Measurements from ENCODE around the gene FAM20C.

FAM20C gene

DNA sequence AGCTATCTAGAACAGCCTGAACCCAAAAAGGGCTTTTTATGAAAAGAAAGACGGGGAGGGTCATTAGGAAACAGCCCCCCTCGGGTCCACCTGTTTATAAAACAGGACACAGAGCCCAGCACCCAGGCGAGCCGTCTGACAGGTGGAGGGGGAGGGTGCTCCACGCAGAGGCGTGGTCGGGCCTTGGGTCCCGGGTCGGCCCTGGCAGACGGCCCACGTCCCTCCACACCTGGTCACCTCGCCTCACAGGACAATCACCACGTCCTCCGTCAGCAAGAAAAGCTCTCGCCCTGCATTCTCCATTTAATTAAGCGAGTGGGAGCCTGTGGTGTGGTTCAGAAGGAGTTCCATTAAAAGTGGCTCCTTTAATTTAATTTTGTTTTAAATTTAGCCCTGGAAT lies 55.3 kb downstream of the FAM20C start:
- DNase-seq: no peak

- DNase-seq: no peak
Measured at GRCh38 chr7:248732-249435, 56.5 kb downstream of the FAM20C start.

DNA sequence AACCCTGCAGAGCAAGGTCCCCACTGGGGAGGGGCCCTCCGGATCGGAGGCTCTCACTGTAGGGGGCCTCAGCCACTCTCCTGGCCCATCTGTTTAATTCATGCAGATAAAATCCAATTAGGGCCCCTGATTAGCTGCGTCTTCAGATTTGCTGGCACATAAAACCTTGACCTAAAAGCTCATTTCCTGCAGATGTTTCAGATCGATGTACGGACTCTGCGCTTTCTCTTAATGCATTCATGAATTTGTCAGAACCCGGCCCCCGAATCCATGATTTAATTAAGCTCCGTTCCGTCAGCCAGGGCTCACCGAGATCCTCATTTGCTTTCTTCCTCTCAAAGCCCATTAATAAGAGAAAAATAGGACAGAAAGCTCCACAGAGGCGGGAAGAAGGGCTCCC lies 57.6 kb downstream of the FAM20C start:
- DNase-seq: no peak

- no peak for DNase-seq
Measured at GRCh38 chr7:250523-250922, 58.2 kb downstream of the FAM20C start.

DNA sequence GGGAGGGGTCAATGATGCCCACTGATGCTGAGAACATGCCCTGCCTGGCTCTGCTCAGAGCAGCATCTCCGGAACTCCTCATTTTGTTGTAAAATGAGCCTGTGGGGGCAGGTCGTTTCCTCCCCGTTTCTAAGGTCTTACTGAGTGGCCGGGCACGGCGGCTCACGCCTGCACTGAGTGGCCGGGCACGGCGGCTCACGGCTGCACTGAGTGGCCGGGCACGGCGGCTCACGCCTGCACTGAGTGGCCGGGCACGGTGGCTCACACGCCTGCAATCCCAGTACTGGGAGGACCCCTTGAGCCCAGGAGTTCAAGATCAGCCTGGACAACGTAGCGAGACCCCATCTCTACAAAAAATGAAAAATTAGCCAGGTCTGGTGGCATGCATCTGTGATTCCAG lies 58.6 kb downstream of the FAM20C start:
- DNase-seq: no peak

GRCh38 chr7:251446-252175 lies 59.2 kb downstream of the FAM20C start:
- no peak for DNase-seq

GRCh38 chr7:252216-252965 lies 60.0 kb downstream of the FAM20C start:
- no peak for DNase-seq

- DNase-seq: no peak
Measured at GRCh38 chr7:252981-253380, 60.6 kb downstream of the FAM20C start.

DNA sequence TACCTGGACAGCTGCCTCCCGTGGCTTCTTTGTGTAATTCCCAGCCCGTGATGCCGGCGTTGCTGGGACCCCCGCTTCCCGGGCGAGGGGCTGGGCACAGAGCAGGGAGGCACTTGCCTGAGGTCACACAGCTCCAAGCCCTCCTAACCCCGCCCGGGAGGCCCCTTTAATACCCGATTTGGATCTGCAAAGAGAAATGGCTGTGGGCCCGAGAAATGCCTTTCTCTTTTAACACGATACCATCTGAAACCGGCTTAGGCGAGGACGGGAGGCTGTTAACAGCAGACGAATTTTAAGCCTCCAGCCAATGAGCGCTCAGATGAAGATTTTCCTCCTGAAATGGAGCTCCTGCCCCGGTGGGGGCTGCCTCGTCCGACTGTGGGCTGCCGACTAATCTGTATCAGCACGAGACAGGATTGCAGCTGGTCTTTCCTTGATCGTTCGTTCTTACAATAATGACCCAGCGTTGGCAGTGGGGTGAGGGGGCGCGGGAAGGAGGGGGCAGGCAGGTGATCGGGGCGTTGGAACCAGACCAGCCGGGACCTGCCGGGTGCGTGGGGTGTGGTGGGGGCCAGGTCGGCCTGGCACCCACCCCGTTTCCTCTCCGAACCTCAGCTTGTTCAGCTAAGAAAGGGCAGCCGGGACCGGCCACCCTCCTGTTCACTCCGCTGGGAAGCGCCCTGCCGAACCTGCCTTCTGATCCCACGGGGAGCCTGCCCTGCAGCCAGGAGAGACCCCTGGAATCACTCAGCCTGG lies 61.4 kb downstream of the FAM20C start:
- DNase-seq: no peak

DNA sequence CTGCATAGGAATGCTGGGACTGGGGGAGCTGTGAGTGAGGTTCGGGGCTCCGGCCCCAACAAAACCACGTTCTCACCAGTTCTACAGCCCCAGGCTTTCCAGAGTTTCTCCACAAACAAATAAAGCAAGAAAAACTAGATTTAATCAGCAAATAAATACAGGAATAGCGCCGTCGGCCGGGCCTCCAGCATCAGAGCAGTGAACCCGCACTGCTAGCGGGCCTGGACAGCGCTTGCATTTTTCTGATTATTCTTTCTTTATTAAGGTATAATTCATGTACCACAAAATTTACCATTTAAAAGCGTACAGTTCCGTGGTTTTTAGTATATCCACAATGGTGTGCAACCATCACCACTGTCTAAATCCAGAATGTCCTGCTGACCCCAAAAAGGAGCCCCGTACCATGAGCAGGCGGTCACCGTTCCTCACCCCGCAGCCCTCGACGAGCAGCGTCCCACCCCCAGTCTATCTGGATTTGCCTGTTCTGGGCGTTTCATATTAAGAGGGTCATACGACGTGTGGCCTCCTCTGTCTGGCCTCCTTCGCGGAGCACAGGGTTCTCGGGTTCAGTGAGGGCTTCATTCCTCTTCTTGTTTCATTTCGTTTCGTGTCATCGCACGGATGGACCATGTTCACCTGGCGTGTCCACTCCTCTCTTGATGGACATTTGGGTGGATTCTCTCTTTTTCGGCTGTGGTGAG lies 62.1 kb downstream of the FAM20C start:
- DNase-seq: no peak

- no peak for DNase-seq
Measured at GRCh38 chr7:255038-255435, 62.7 kb downstream of the FAM20C start.

DNA sequence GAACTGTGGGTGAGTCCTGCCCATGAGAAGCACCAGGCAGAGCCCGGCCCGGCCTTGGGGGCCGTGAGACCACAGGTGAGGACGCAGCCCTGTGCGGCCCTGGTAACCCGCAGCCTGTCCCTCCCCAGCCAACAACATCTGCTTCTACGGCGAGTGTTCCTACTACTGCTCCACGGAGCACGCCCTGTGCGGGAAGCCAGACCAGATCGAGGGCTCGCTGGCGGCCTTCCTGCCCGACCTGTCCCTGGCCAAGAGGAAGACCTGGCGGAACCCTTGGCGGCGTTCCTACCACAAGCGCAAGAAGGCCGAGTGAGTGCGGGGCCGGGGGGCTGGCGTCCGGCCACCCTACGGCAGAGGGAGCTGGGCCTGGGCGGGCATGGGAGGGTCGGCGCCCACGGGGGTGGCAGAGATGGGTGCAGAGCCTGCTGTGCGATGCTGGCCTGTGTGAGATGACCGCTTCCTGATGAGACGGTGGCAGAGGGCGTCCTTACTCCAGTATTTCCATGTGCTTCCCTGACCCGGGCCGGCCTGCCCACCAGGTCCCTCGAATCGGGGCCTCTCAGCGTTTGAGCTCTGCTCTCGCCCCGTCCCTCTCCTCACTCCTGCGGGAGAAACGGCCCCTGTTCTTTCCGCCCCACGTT lies 63.5 kb downstream of the FAM20C start:
- DNase-seq: no peak

- DNase-seq: no peak
Measured at GRCh38 chr7:256461-256940, 64.1 kb downstream of the FAM20C start.

- DNase-seq: no peak
Measured at GRCh38 chr7:256981-257646, 64.7 kb downstream of the FAM20C start.

- DNase-seq: no peak
Measured at GRCh38 chr7:257647-257992, 65.2 kb downstream of the FAM20C start.

DNA sequence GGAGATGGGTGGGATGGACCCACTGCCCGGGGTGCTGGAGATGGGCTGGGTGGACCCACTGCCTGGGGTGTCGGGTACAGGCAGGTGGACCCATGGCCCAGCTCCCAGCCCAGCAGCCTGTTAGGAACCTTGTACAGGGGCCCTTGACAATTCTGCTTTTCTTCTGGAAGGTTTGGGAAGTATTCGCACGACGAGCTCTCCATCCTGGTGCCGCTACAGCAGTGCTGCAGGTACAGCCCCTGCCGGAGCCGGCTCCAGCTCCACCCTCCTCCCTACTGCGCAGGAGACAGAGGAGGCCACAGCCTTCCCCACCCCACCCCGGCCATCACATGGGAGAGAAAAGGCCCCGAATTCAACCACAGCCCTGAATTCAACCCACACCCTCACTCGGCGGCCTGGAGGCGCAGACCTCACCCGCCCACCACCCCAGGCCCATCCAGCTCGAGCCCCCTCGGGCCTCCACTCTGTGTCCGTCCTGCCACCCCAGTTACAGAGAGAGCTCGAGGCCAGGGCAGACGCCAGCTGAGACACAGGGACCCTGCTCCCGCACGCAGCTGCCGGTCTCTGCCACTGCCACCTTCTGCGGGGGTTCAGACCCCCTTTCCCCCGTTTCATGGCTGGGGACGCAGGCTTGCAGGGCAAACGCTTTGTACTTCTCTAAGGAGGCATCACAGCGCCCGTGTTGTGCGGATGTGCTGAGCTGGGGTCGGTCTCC lies 66.3 kb downstream of the FAM20C start:
- no peak for DNase-seq

GRCh38 chr7:259191-259505 lies 66.8 kb downstream of the FAM20C start:
- DNase-seq: no peak

GRCh38 chr7:259751-260405 lies 67.5 kb downstream of the FAM20C start:
- no peak for DNase-seq

DNA sequence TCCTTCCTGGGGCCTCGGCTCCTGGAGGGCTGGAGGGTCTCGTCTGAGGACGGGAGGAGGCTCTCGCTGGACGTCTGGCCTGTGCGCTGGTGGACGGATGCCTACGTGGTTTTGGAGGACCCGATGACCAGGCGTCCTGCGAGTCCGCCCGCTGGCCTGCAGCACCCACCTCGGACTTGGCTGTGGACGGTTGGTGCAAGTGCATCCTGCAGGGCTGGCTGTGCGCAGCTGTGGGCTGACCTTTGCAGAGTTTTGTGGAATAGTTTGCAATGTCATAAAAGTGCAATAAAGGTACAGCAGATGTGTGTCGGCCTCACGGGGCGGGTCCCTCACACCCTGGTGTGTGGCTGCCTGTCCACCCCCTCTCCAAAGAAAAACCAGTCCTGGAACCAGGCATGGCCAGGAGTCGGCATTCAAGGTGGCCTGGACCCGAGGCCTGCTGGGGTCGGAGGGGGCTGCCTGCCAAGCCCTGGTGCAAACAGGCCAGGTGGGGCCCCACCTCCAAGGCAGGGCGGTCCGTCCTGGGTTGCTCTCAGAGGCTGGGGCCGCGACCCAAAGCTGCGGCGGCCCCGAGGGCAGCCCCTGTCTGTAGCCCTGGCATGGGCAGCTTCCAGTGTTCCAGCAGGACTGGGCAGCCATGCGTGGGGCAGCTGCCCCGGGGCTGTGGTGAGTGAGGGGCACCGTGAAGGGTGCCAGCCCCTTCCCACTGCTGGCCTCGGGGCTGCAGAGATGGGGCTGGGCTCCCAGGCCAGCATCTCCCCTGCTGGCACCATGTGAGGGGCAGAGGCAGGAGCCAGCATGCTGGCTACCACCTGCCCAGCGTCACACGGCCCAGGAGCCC lies 68.3 kb downstream of the FAM20C start:
- DNase-seq: no peak

All from bone marrow (tissue), 2 donors.